ENCODE measurements around the gene MTURN. TPM values are rescaled to one million over a fixed set of nuclear protein-coding genes. Genes with fewer than 3 reads are reported as not detected.

Gene MTURN
- total and polyA plus RNA-seq, 9 of the 15 experiments (the other 6 are each of a cell fraction or from before 2014, with no cell fraction given), result 0.94 to 14.8 (median 6.4) TPM

DNA sequence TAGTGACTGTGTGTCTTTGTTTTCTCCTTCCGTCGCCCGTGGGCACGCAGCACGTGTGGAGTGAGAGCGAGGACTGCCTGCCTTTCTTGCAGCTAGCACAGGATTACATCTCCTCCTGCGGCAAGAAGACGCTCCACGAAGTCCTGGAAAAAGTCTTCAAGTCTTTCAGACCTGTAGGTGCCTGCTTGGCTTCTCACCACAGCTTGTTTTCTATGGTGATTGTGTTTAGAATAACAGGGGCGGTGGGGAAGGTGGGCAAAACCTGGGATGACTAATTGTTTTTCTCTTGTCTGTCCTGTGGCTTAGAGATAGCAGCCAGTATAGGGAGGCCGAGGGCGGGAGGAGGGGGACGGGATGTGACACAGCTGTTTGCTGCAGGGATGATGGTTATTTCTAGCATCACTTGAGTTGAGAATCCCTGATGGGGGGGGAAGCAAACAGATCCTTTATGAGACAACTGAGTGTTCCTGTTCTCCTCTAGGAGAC lies 11.4 kb downstream of the MTURN start (continued):
- TF ChIP-seq, protein P1, sequence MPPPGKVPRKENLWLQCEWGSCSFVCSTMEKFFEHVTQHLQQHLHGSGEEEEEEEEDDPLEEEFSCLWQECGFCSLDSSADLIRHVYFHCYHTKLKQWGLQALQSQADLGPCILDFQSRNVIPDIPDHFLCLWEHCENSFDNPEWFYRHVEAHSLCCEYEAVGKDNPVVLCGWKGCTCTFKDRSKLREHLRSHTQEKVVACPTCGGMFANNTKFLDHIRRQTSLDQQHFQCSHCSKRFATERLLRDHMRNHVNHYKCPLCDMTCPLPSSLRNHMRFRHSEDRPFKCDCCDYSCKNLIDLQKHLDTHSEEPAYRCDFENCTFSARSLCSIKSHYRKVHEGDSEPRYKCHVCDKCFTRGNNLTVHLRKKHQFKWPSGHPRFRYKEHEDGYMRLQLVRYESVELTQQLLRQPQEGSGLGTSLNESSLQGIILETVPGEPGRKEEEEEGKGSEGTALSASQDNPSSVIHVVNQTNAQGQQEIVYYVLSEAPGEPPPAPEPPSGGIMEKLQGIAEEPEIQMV (tag; conservative IDR thresholded peaks at IDR 0.05; ENCODE audit: low read depth), result no peak
- TF ChIP-seq TARDBP (IDR thresholded peaks at IDR 0.05), result no peak; the same call in 1 of the 2 replicates
- TF ChIP-seq SMARCA5 (IDR thresholded peaks at IDR 0.05), result no peak
- peak; percentile 61 for TF ChIP-seq FOXM1 (IDR thresholded peaks at IDR 0.05; ENCODE audit: low read depth)
- TF ChIP-seq FOXM1 (CRISPR knock-in tag; IDR thresholded peaks at IDR 0.05; ENCODE audit: low read depth), result no peak
- peak; percentile 85 for TF ChIP-seq TEAD4 (IDR thresholded peaks at IDR 0.05; ENCODE audit: low read length)
- no peak for TF ChIP-seq TEAD4 (CRISPR knock-in tag; IDR thresholded peaks at IDR 0.05; ENCODE audit: borderline replicate concordance)
- no peak for TF ChIP-seq SRSF3 (IDR thresholded peaks at IDR 0.05; ENCODE audit: insufficient read depth, low read length)
- peak; percentile 91 for TF ChIP-seq SMARCC2 (IDR thresholded peaks at IDR 0.05; ENCODE audit: low read depth)
- TF ChIP-seq, protein P2, sequence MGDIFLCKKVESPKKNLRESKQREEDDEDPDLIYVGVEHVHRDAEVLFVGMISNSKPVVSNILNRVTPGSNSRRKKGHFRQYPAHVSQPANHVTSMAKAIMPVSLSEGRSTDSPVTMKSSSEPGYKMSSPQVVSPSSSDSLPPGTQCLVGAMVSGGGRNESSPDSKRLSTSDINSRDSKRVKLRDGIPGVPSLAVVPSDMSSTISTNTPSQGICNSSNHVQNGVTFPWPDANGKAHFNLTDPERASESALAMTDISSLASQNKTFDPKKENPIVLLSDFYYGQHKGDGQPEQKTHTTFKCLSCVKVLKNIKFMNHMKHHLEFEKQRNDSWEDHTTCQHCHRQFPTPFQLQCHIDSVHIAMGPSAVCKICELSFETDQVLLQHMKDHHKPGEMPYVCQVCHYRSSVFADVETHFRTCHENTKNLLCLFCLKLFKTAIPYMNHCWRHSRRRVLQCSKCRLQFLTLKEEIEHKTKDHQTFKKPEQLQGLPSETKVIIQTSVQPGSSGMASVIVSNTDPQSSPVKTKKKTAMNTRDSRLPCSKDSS (IDR thresholded peaks at IDR 0.05; ENCODE audit: low read depth, partially characterized antibody), result peak; percentile 1
- no peak for TF ChIP-seq NFIX (CRISPR knock-in tag; IDR thresholded peaks at IDR 0.05; ENCODE audit: low read depth)
- peak; percentile 77 for TF ChIP-seq POLR2AphosphoS5 (IDR thresholded peaks at IDR 0.05; ENCODE audit: control insufficient read depth, insufficient read depth, low read depth, low read length)
- TF ChIP-seq SIX5 (IDR thresholded peaks at IDR 0.05; ENCODE audit: borderline replicate concordance in 1 of 2, insufficient read depth in 1 of 2, low read depth in 1 of 2, low read length in 2 of 2), result no peak
- TF ChIP-seq RNF2 (IDR thresholded peaks at IDR 0.05), result peak; percentile 60
- TF ChIP-seq BACH1 (tag; IDR thresholded peaks at IDR 0.05), result peak; percentile 51; the same call in 1 of the 2 replicates
- no peak for TF ChIP-seq NONO (IDR thresholded peaks at IDR 0.05; ENCODE audit: low read depth in 2 of 2, low read length in 1 of 2)
- TF ChIP-seq TCFL5 (CRISPR knock-in tag; conservative IDR thresholded peaks at IDR 0.05), result no peak
- TF ChIP-seq GATA2 (CRISPR knock-in tag; IDR thresholded peaks at IDR 0.05), result peak; percentile 74
- no peak for TF ChIP-seq ZNF23 (CRISPR knock-in tag; IDR thresholded peaks at IDR 0.05)
- no peak for TF ChIP-seq GABPB1 (CRISPR knock-in tag; IDR thresholded peaks at IDR 0.05)
- TF ChIP-seq TOE1 (IDR thresholded peaks at IDR 0.05; ENCODE audit: borderline replicate concordance), result peak; percentile 51; the same call in 1 of the 2 replicates
- TF ChIP-seq TOE1 (CRISPR knock-in tag; IDR thresholded peaks at IDR 0.05; ENCODE audit: borderline replicate concordance, low read depth), result no peak
- TF ChIP-seq HDAC1 (IDR thresholded peaks at IDR 0.05), result peak; percentile 13 to 85; a peak in 3 of 4 replicates
- TF ChIP-seq GTF2F1 (IDR thresholded peaks at IDR 0.05; ENCODE audit: low read depth, low read length), result no peak
- TF ChIP-seq, protein P3, sequence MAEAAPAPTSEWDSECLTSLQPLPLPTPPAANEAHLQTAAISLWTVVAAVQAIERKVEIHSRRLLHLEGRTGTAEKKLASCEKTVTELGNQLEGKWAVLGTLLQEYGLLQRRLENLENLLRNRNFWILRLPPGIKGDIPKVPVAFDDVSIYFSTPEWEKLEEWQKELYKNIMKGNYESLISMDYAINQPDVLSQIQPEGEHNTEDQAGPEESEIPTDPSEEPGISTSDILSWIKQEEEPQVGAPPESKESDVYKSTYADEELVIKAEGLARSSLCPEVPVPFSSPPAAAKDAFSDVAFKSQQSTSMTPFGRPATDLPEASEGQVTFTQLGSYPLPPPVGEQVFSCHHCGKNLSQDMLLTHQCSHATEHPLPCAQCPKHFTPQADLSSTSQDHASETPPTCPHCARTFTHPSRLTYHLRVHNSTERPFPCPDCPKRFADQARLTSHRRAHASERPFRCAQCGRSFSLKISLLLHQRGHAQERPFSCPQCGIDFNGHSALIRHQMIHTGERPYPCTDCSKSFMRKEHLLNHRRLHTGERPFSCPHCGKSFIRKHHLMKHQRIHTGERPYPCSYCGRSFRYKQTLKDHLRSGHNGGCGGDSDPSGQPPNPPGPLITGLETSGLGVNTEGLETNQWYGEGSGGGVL (CRISPR knock-in tag; IDR thresholded peaks at IDR 0.05), result no peak
